Measurements from ENCODE around the gene PPIL4.
A peak's percentile ranks its signal among the peaks of the same experiment; 100 is the strongest.

The PPIL4 gene

DNA sequence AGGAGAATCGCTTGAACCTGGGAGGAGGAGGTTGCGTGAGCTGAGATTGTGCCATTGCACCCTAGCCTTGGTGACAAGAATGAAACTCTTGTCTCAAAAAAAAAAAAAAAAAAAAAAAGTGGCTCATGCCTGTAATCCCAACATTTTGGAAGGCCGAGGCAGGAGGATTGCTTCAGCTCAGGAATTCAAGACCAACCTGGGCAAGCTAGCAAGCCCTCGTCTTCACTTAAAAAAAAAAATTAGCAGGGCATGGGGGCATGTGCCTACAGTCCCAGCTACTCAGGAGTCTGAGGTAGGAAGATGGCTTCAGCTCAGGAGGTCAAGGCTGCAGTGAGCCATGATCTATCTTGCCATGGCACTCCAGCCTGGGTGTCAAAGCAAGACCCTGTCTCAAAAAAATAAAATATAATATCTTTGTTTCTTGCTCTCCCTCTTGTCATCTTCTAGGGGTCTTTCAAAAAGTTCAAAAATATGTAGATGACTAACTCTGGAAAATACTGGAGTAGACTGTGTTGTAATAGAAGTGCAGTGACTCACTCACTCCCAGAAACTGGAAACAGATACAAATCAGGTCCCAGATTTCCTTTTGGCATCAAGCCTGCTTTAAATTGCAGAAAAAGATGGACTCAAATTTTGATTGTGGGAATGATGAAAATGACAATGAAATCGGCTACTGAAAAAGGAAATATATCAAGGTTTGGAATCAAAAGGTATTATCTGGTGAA, 17.5 kb upstream of the PPIL4 start:
- H3K27ac Mint-ChIP-seq: no peak overlapping the region
- H3K9me3 Mint-ChIP-seq: no peaks in the 10 kb centered on the region
- peaks cover 14% of the 10 kb centered on the region for H3K4me1 Mint-ChIP-seq
- peaks cover 28% of the 10 kb centered on the region for H3K27me3 Mint-ChIP-seq (ENCODE audit: low read depth)
- peak overlapping the region in 2 of 3 experiments; percentile 23 to 50 for H3K4me3 Mint-ChIP-seq
- TF ChIP-seq, protein P1, sequence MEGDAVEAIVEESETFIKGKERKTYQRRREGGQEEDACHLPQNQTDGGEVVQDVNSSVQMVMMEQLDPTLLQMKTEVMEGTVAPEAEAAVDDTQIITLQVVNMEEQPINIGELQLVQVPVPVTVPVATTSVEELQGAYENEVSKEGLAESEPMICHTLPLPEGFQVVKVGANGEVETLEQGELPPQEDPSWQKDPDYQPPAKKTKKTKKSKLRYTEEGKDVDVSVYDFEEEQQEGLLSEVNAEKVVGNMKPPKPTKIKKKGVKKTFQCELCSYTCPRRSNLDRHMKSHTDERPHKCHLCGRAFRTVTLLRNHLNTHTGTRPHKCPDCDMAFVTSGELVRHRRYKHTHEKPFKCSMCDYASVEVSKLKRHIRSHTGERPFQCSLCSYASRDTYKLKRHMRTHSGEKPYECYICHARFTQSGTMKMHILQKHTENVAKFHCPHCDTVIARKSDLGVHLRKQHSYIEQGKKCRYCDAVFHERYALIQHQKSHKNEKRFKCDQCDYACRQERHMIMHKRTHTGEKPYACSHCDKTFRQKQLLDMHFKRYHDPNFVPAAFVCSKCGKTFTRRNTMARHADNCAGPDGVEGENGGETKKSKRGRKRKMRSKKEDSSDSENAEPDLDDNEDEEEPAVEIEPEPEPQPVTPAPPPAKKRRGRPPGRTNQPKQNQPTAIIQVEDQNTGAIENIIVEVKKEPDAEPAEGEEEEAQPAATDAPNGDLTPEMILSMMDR (IDR thresholded peaks at IDR 0.05; ENCODE audit: unreplicated experiment in 3 of 3): no peak
- H3K36me3 Mint-ChIP-seq (ENCODE audit: low read depth): no peaks in the 10 kb centered on the region

- peaks cover 9% of the 10 kb centered on the region for H3K4me1 Mint-ChIP-seq
- TF ChIP-seq, protein P1 (IDR thresholded peaks at IDR 0.05; ENCODE audit: unreplicated experiment in 3 of 3): peak; percentile 36 to 44 (median 38)
- no peaks in the 10 kb centered on the region for H3K9me3 Mint-ChIP-seq
- H3K36me3 Mint-ChIP-seq (ENCODE audit: low read depth): no peaks in the 10 kb centered on the region
- H3K27me3 Mint-ChIP-seq (ENCODE audit: low read depth): peaks cover 48% of the 10 kb centered on the region
- H3K4me3 Mint-ChIP-seq: no peak overlapping the region
- H3K27ac Mint-ChIP-seq: no peak overlapping the region
These were observed 14.9 kb upstream of the PPIL4 start for GRCh38 chr6:149560736-149561135.

DNA sequence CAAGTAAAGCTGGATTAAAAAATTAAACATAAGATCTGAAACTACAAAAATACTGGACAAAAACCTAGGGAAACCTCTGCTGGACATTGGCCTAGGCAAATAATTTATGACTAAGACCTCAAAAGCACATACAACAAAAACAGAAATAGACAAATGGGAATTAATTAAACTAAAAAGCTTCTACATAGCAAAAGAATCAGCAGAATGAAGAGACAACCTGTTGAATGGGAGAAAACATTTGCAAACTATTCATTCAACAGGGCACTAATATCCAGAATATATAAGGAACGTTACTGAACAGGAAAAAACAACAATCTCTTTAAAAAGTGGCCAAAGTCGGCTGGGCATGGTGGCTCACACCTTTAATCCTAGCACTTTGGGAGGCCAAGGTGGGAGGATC, 13.5 kb upstream of the PPIL4 start:
- peaks cover 4% of the 10 kb centered on the region for H3K4me1 Mint-ChIP-seq

GRCh38 chr6:149558029-149558428, 12.2 kb upstream of the PPIL4 start:
- Mint-ChIP-seq H3K4me3 (no peak overlapping the region), H3K9me3 (no peaks in the 10 kb centered on the region), H3K27ac (no peak overlapping the region), H3K27me3 (ENCODE audit: low read depth) (peaks cover 66% of the 10 kb centered on the region), H3K36me3 (ENCODE audit: low read depth) (no peaks in the 10 kb centered on the region), H3K4me1 (no peaks in the 10 kb centered on the region)
- TF ChIP-seq, protein P1 (IDR thresholded peaks at IDR 0.05; ENCODE audit: unreplicated experiment in 3 of 3): no peak

More for the DNA sequence above, 13.5 kb upstream of the PPIL4 start:
- TF ChIP-seq, protein P1 (IDR thresholded peaks at IDR 0.05; ENCODE audit: unreplicated experiment in 3 of 3): no peak
- Mint-ChIP-seq H3K9me3 (no peaks in the 10 kb centered on the region), H3K27me3 (ENCODE audit: low read depth) (peaks cover 60% of the 10 kb centered on the region), H3K4me3 (no peak overlapping the region), H3K36me3 (ENCODE audit: low read depth) (no peaks in the 10 kb centered on the region), H3K27ac (no peak overlapping the region)

DNA sequence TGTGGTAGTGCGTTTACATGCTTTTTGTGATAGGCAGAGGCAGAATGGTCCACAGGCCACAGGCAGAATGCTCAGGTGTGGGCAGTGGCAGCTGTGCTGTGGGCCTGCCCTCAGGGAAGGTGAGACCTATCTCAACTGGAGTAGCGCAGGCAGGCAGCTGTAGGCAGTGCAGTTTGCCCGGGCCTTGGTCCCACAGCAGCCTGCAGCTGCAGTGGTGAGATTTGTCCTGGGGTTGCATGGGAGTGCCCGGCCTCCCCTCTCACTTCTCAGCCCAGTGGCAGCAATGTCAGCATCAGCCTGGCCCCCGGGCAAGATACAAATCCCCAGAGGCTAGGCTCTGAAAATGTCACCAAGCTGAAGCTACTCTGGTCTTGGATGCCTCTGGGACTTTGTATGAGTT, 6.1 kb upstream of the PPIL4 start:
- no peak overlapping the region for H3K27ac Mint-ChIP-seq
- no peaks in the 10 kb centered on the region for H3K36me3 Mint-ChIP-seq (ENCODE audit: low read depth)
- H3K27me3 Mint-ChIP-seq (ENCODE audit: low read depth): peaks cover 41% of the 10 kb centered on the region
- H3K4me1 Mint-ChIP-seq: peaks cover 5% of the 10 kb centered on the region
- no peak overlapping the region for H3K4me3 Mint-ChIP-seq
- no peaks in the 10 kb centered on the region for H3K9me3 Mint-ChIP-seq
- TF ChIP-seq, protein P1 (IDR thresholded peaks at IDR 0.05; ENCODE audit: unreplicated experiment in 3 of 3): no peak

GRCh38 chr6:149545258-149545753, 537 bp downstream of the PPIL4 start:
- H3K27me3 Mint-ChIP-seq (ENCODE audit: low read depth): peaks cover 6% of the 10 kb centered on the region
- H3K9me3 Mint-ChIP-seq: no peaks in the 10 kb centered on the region
- peak overlapping the region; percentile 95 to 99 (median 98) for H3K4me3 Mint-ChIP-seq
- H3K27ac Mint-ChIP-seq: peak overlapping the region; percentile 92 to 99 (median 98)
- peaks cover 40% of the 10 kb centered on the region for H3K4me1 Mint-ChIP-seq
- peaks cover 5% of the 10 kb centered on the region for H3K36me3 Mint-ChIP-seq (ENCODE audit: low read depth)
- TF ChIP-seq, protein P1 (IDR thresholded peaks at IDR 0.05; ENCODE audit: unreplicated experiment in 3 of 3): no peak

Data from nephron (organoid).